Keratinocyte (primary cell): ENCODE data around the gene ITPR1. TPM values are rescaled to one million over a fixed set of nuclear protein-coding genes. Genes with fewer than 3 reads are reported as not detected.

Experiments used
- DNase-seq: peaks from one replicate; pipeline ENCODE4 v3.0.0-alpha.2; 2011; ENCODE audit warnings: low read depth, missing footprints, low spot score
- FAIRE-seq: peaks from 2 replicates; lab custom pipeline; 2011; peaks lifted over from hg19 to GRCh38; lab: Jason Lieb, UNC
- H2AFZ ChIP-seq: 2 replicates; pipeline ENCODE4 v1.6.0; 2012; ENCODE audit warnings: low read length, control low read depth, inconsistent platforms; ENCODE audit not compliant: control insufficient read depth
- H3K27ac ChIP-seq: 2 replicates; pipeline ENCODE4 v1.5.1; 2011; ENCODE audit warnings: low read length; ENCODE audit not compliant: control insufficient read depth, insufficient read depth
- H3K27me3 ChIP-seq: 3 replicates; pipeline ENCODE4 v1.6.0; 2011; ENCODE audit warnings: low read length; ENCODE audit not compliant: control insufficient read depth, insufficient read depth; ENCODE audit errors: extremely low read depth
- H3K36me3 ChIP-seq, 2 experiments: 2 replicates in 1 of 2; 3 replicates in 1 of 2; pipeline ENCODE4 v1.5.1; 2011; ENCODE audit warnings: low read length in 2 of 2, mild to moderate bottlenecking in 1 of 2; ENCODE audit not compliant: control insufficient read depth in 2 of 2, insufficient read depth in 2 of 2; ENCODE audit errors: extremely low read depth in 1 of 2
- H3K4me1 ChIP-seq: 3 replicates; pipeline ENCODE4 v1.5.1; 2011; ENCODE audit warnings: low read length; ENCODE audit not compliant: control insufficient read depth, insufficient read depth; ENCODE audit errors: extremely low read depth
- H3K4me2 ChIP-seq: 3 replicates; pipeline ENCODE4 v1.6.0; 2011; ENCODE audit warnings: low read depth, low read length; ENCODE audit not compliant: control insufficient read depth, insufficient read depth; ENCODE audit errors: extremely low read depth
- H3K4me3 ChIP-seq, 3 experiments: fragments of 200-600 bp in 1 of 3; sonication (generic) in 1 of 3; 2 replicates in 2 of 3; 3 replicates in 1 of 3; pipeline ENCODE4 v1.5.1; 2011 to 2016; ENCODE audit warnings: low read length in 3 of 3, mild to moderate bottlenecking in 3 of 3, control low read depth in 2 of 3, inconsistent platforms in 1 of 3, low read depth in 1 of 3, mixed read lengths in 1 of 3, mixed run types in 1 of 3, moderate library complexity in 1 of 3; ENCODE audit not compliant: control insufficient read depth in 2 of 3, insufficient read depth in 2 of 3; ENCODE audit errors: extremely low read depth in 1 of 3
- H3K79me2 ChIP-seq: 2 replicates; pipeline ENCODE4 v1.6.0; 2012; ENCODE audit warnings: low read length; ENCODE audit not compliant: control insufficient read depth, insufficient read depth
- H3K9ac ChIP-seq: 3 replicates; pipeline ENCODE4 v1.6.0; 2011; ENCODE audit warnings: low read length; ENCODE audit not compliant: control insufficient read depth, insufficient read depth; ENCODE audit errors: extremely low read depth
- H3K9me1 ChIP-seq: 3 replicates; pipeline ENCODE4 v1.6.0; 2011; ENCODE audit warnings: low read length; ENCODE audit not compliant: control insufficient read depth, insufficient read depth; ENCODE audit errors: extremely low read depth
- H3K9me3 ChIP-seq: 2 replicates; pipeline ENCODE4 v1.5.1; 2012; ENCODE audit warnings: low read depth, low read length; ENCODE audit not compliant: control insufficient read depth
- H4K20me1 ChIP-seq: 3 replicates; pipeline ENCODE4 v1.6.0; 2011; ENCODE audit warnings: low read length; ENCODE audit not compliant: control insufficient read depth, insufficient read depth; ENCODE audit errors: extremely low read depth
- CTCF ChIP-seq, 3 experiments: IDR thresholded peaks in 1 of 3; conservative IDR thresholded peaks in 1 of 3; optimal IDR thresholded peaks in 1 of 3; 2 replicates in 2 of 3; 3 replicates in 1 of 3; pipeline versions ENCODE3 to v1.5.1; 2011; ENCODE audit warnings: low read length in 3 of 3, mild to moderate bottlenecking in 3 of 3, moderate library complexity in 2 of 3, control low read depth in 1 of 3, inconsistent platforms in 1 of 3; ENCODE audit not compliant: insufficient read depth in 2 of 3; ENCODE audit errors: extremely low read depth in 1 of 3
- EZH2 ChIP-seq: IDR thresholded peaks from one replicate; pipeline ENCODE4 v1.6.1; 2012; ENCODE audit warnings: inconsistent platforms, mild to moderate bottlenecking, low read length, moderate library complexity
- dilution Hi-C: fragments of 300-500 bp; cut with MboI; formaldehyde crosslinking; loops from one replicate; pipeline ENCODE4 v1.7.0; 2020; ENCODE audit warnings: low sequenced_read_pairs; ENCODE audit not compliant: extremely low pct_ligation_motif_present
- polyA plus RNA-seq, 5 experiments: library from polyadenylated mRNA; depleted of rRNA in 3 of 5; stranded (reverse) in 3 of 5; stranded (forward) in 1 of 5; unstranded in 1 of 5; fragments of >200 nt; gene quantifications; 1 replicate in 1 of 5; 2 replicates in 3 of 5; 3 replicates in 1 of 5; pipeline versions ENCODE4 v1.2.1 to v1.2.3, GENCODE V29; 2011 to 2012; ENCODE audit warnings: missing spikeins in 2 of 5, low read depth in 1 of 5, low replicate concordance in 1 of 5

Gene ITPR1
- polyA plus RNA-seq, 1 donor (not counting 4 experiments of a cell fraction or from before 2014, with no cell fraction given) = 3.5 TPM

DNA sequence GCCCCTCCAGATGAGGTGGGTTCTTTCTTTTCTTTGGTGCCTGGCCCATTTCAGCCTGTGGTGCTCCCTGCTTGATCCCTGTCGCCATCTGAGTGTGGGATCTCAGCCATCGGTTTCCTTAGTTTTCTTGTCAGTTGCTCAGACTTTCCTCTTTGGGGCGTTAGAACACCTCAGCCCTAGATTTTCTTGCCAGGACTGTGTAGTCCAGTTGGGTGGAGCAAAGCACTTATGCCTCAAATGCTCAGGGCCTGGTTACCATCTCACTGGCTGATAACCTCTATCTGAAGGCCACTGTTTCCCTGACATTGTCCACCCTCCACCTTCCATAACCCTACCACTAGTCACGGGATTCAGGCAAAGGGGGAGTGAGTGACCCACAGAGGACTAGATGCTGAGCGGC lies 277.4 kb downstream of the ITPR1 start:
- dilution Hi-C loops = no loop called here
- FAIRE-seq = no peak

DNA sequence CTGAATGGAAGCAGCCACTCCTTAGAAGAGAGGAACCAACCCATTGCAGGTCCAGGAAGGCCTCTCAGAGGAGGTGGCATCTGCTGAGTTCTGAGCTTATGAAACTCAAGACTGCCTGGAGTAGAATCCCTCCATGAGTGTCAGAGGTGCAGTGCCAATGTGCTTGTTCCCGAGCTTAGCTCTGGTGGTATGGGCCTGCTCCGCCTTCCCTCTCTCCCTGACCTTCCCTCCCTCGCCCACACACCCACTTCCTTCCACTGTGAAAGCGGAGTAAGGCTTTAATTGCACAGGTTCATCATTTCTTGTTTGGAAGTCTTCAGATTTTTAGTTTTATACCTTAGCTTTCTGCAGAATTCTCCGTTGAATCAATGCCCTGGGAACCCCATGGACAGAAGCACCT lies 278.1 kb downstream of the ITPR1 start:
- dilution Hi-C loops = no loop called here
- Histone ChIP-seq H2AFZ (no peak overlapping the region), H3K36me3 (no peaks in the 10 kb centered on the region), H3K9me1 (no peaks in the 10 kb centered on the region), H3K79me2 (no peaks in the 10 kb centered on the region), H3K9me3 (no peaks in the 10 kb centered on the region), H3K4me3 (no peak overlapping the region), H3K4me1 (peaks cover under 1% of the 10 kb centered on the region), H3K27ac (no peak overlapping the region), H3K27me3 (no peaks in the 10 kb centered on the region), H3K4me2 (no peak overlapping the region), H3K9ac (no peak overlapping the region), H4K20me1 (no peaks in the 10 kb centered on the region)
- DNase-seq (no peak), FAIRE-seq (no peak)
- TF ChIP-seq EZH2 = no peak
- TF ChIP-seq CTCF (optimal IDR thresholded peaks at IDR 0.05 in 1 of 3, IDR thresholded peaks at IDR 0.05 in 1 of 3, conservative IDR thresholded peaks at IDR 0.05 in 1 of 3; ENCODE audit: extremely low read depth in 1 of 3, insufficient read depth in 2 of 3, low read length in 3 of 3) = no peak

More for the DNA sequence above, 277.4 kb downstream of the ITPR1 start:
- H3K4me2 ChIP-seq = no peak overlapping the region
- no peak for TF ChIP-seq EZH2
- no peak for TF ChIP-seq CTCF (optimal IDR thresholded peaks at IDR 0.05 in 1 of 3, IDR thresholded peaks at IDR 0.05 in 1 of 3, conservative IDR thresholded peaks at IDR 0.05 in 1 of 3; ENCODE audit: extremely low read depth in 1 of 3, insufficient read depth in 2 of 3, low read length in 3 of 3)
- no peak overlapping the region for H2AFZ ChIP-seq
- H3K9ac ChIP-seq = no peak overlapping the region
- H3K4me3 ChIP-seq = no peak overlapping the region
- H3K36me3 ChIP-seq = no peaks in the 10 kb centered on the region
- no peaks in the 10 kb centered on the region for H3K27me3 ChIP-seq
- no peaks in the 10 kb centered on the region for H3K4me1 ChIP-seq
- no peaks in the 10 kb centered on the region for H4K20me1 ChIP-seq
- no peaks in the 10 kb centered on the region for H3K9me3 ChIP-seq
- no peak overlapping the region for H3K27ac ChIP-seq
- no peaks in the 10 kb centered on the region for H3K79me2 ChIP-seq
- DNase-seq = no peak
- H3K9me1 ChIP-seq = no peaks in the 10 kb centered on the region
